HepG2 (cell line): ENCODE measurements around the gene DBN1. TPM values are rescaled to one million over a fixed set of nuclear protein-coding genes. Genes with fewer than 3 reads are reported as not detected.
A peak's percentile ranks its signal among the peaks of the same experiment; 100 is the strongest.

Source experiments
- ATAC-seq: fragments of 200-7000 bp; cut with Tn5 transposase; 3 replicates; pipeline ENCODE4 v1.9.1; 2020; ENCODE audit warnings: mild to moderate bottlenecking, moderate library complexity
- BruUV-seq: library from RNA; stranded (reverse); fragments of 400-500 nt; replicated peaks from 2 replicates; lab custom pipeline; 2021; lab: Mats Ljungman, UMichigan
- CTCF ChIA-PET: fragments of 300-600 bp; formaldehyde crosslinking; extraction: SDS; loops from one replicate; lab custom pipeline; 2021; ENCODE audit warnings: low total read pairs, inconsistent platforms, low intra/inter-chr PET ratio; lab: Yijun Ruan, JAX
- POLR2A ChIA-PET: fragments of 350-600 bp; sonication (Branson Sonifier 250); formaldehyde crosslinking; loops from one replicate; lab custom pipeline; 2020; ENCODE audit warnings: antibody characterized with exemption, inconsistent platforms; lab: Yijun Ruan, JAX
- DNase-seq: peaks from one replicate; pipeline ENCODE4 v3.0.0-alpha.2; 2015; ENCODE audit warnings: low spot score
- FAIRE-seq: peaks from 3 replicates; lab custom pipeline; 2011; peaks lifted over from hg19 to GRCh38; lab: Jason Lieb, UNC
- H2AFZ ChIP-seq: one replicate; pipeline ENCODE4 v1.6.1; 2011; ENCODE audit warnings: low read length, inconsistent platforms
- H3K27ac ChIP-seq: fragments of 300-600 bp; 3 replicates; pipeline ENCODE4 v1.8.0; 2011; ENCODE audit warnings: mixed run types, mild to moderate bottlenecking, mixed read lengths, low read length, inconsistent platforms; ENCODE audit not compliant: insufficient read depth; ENCODE audit errors: extremely low read length
- H3K27me3 ChIP-seq, 2 experiments: fragments of 200-600 bp in 1 of 2; 2 replicates in 1 of 2; 3 replicates in 1 of 2; pipeline versions ENCODE4 v1.6.0 to v1.8.0; 2011; ENCODE audit warnings: low read length in 2 of 2, mild to moderate bottlenecking in 2 of 2, moderate library complexity in 2 of 2, inconsistent platforms in 1 of 2; ENCODE audit not compliant: insufficient read depth in 2 of 2, control insufficient read depth in 1 of 2
- H3K36me3 ChIP-seq, 2 experiments: fragments of 200-600 bp in 1 of 2; replicated peaks in 1 of 2; 2 replicates in 1 of 2; 3 replicates in 1 of 2; pipeline versions ENCODE4 v1.5.1 to v1.8.0; 2011; ENCODE audit warnings: low read length in 2 of 2, inconsistent platforms in 1 of 2; ENCODE audit not compliant: insufficient read depth in 2 of 2, control insufficient read depth in 1 of 2
- H3K4me1 ChIP-seq: 2 replicates; pipeline ENCODE4 v1.5.1; 2012; ENCODE audit warnings: low read length, inconsistent platforms; ENCODE audit not compliant: insufficient read depth
- H3K4me2 ChIP-seq: 2 replicates; pipeline ENCODE4 v1.6.0; 2011; ENCODE audit warnings: low read depth, low read length, inconsistent platforms
- H3K4me3 ChIP-seq, 3 experiments: fragments of 200-600 bp in 1 of 3; sonication (generic), shearing (Covaris generic) in 1 of 3; replicated peaks in 1 of 3; 2 replicates each; pipeline ENCODE4 v1.5.1; 2011 to 2016; ENCODE audit warnings: low read length in 3 of 3, inconsistent platforms in 2 of 3, low read depth in 2 of 3, mild to moderate bottlenecking in 2 of 3, control low read depth in 1 of 3, mixed read lengths in 1 of 3; ENCODE audit not compliant: insufficient read depth in 1 of 3
- H3K79me2 ChIP-seq: one replicate; pipeline ENCODE4 v1.6.1; 2011; ENCODE audit warnings: low read length, inconsistent platforms; ENCODE audit not compliant: insufficient read depth
- H3K9ac ChIP-seq: 2 replicates; pipeline ENCODE4 v1.6.0; 2011; ENCODE audit warnings: mild to moderate bottlenecking, low read depth, low read length, inconsistent platforms; ENCODE audit not compliant: insufficient read depth
- H3K9me3 ChIP-seq: 2 replicates; pipeline ENCODE4 v1.5.1; 2012; ENCODE audit warnings: mild to moderate bottlenecking, low read length
- H4K20me1 ChIP-seq: 2 replicates; pipeline ENCODE4 v1.6.0; 2011; ENCODE audit warnings: inconsistent platforms, mild to moderate bottlenecking, low read length, moderate library complexity; ENCODE audit not compliant: insufficient read depth
- AKAP8 ChIP-seq: sonication (generic); formaldehyde crosslinking; IDR thresholded peaks from 2 replicates; pipeline ENCODE4 v1.5.1; 2020; ENCODE audit warnings: mild to moderate bottlenecking, missing genetic modification reagents
- JUN ChIP-seq: sonication (generic); formaldehyde crosslinking; IDR thresholded peaks from 2 replicates; pipeline ENCODE4 v1.4.0; 2020; ENCODE audit warnings: mild to moderate bottlenecking, missing genetic modification reagents
- MAFG ChIP-seq: sonication (generic); formaldehyde crosslinking; IDR thresholded peaks from 2 replicates; pipeline ENCODE4 v1.5.1; 2020; ENCODE audit warnings: mild to moderate bottlenecking, missing genetic modification reagents
- NR1H2 ChIP-seq: sonication (generic); formaldehyde crosslinking; IDR thresholded peaks from 2 replicates; pipeline ENCODE4 v1.8.1; 2022; ENCODE audit warnings: low read depth, missing genetic modification reagents, borderline replicate concordance
- POLR2G ChIP-seq: fragments of 200-400 bp; formaldehyde crosslinking; IDR thresholded peaks from 2 replicates; pipeline ENCODE4 v1.6.1; 2018; ENCODE audit warnings: mild to moderate bottlenecking, low read depth, low read length, moderate library complexity
- PRMT3 ChIP-seq: sonication (generic); formaldehyde crosslinking; IDR thresholded peaks from 2 replicates; pipeline ENCODE4 v1.8.1; 2022; ENCODE audit warnings: low read depth, mild to moderate bottlenecking, moderate library complexity, missing genetic modification reagents, borderline replicate concordance
- SAP130 ChIP-seq: IDR thresholded peaks from 2 replicates; pipeline ENCODE4 v1.6.1; 2016; ENCODE audit warnings: low read depth
- TBX3 ChIP-seq: fragments of 450-650 bp; IDR thresholded peaks from 2 replicates; pipeline ENCODE4 v1.6.1; 2017; ENCODE audit warnings: antibody characterized with exemption, mild to moderate bottlenecking, inconsistent platforms, borderline replicate concordance
- YEATS2 ChIP-seq: sonication (generic); formaldehyde crosslinking; IDR thresholded peaks from 2 replicates; pipeline ENCODE4 v1.4.0; 2020; ENCODE audit warnings: missing genetic modification reagents, borderline replicate concordance
- ZNF3 ChIP-seq: IDR thresholded peaks from 2 replicates; pipeline ENCODE4 v1.7.0; 2017; ENCODE audit warnings: inconsistent platforms
- WGBS: methylation state at CpG from one replicate; pipeline ENCODE4 v1.1.6; 2017; ENCODE audit warnings: low lambda C conversion rate; 5-methylcytosine and 5-hydroxymethylcytosine counted together
- in situ Hi-C: cut with HindIII; loops from 2 replicates; pipeline ENCODE4 v1.10.0; 2017; ENCODE audit warnings: low pct_unique_long_range_greater_than_20kb; ENCODE audit not compliant: extremely low pct_ligation_motif_present
- intact Hi-C: fragments of 100-400 bp; cut with micrococcal nuclease; formaldehyde crosslinking; loops from one replicate; pipeline ENCODE4 v1.10.0; 2022; ENCODE audit not compliant: unreplicated experiment
- polyA plus RNA-seq, 8 experiments: library from polyadenylated mRNA; depleted of rRNA in 3 of 8; stranded (reverse) in 7 of 8; unstranded in 1 of 8; fragments of >200 nt; fragmentation: Illumina TruSeq in 4 of 8; extraction: Trizol in 4 of 8; gene quantifications; 2 replicates each; pipeline versions ENCODE4 v1.2.1 to v1.2.3, GENCODE V29; 2011 to 2016; ENCODE audit warnings: low read depth in 4 of 8, missing spikeins in 1 of 8, mixed read lengths in 1 of 8; ENCODE audit not compliant: insufficient read depth in 1 of 8
- total RNA-seq, 5 experiments: library from RNA; depleted of rRNA; stranded (reverse); fragments of >200 nt; fragmentation: Illumina TruSeq; extraction: Trizol; gene quantifications; 2 replicates each; pipeline ENCODE4 v1.2.3, GENCODE V29; 2016; ENCODE audit warnings: low read depth in 1 of 5
- TF ChIP-seq, protein P1 (sequence below): sonication (generic); formaldehyde crosslinking; IDR thresholded peaks from 2 replicates; pipeline ENCODE4 v1.4.0; 2020; ENCODE audit warnings: mild to moderate bottlenecking, missing genetic modification reagents
- TF ChIP-seq, protein P2 (sequence below): sonication (generic); formaldehyde crosslinking; IDR thresholded peaks from 2 replicates; pipeline ENCODE4 v1.5.0; 2020; ENCODE audit warnings: mild to moderate bottlenecking, missing genetic modification reagents
- TF ChIP-seq, protein P3 (sequence below): sonication (generic); formaldehyde crosslinking; IDR thresholded peaks from 2 replicates; pipeline ENCODE4 v1.4.0; 2020; ENCODE audit warnings: missing genetic modification reagents
- TF ChIP-seq, protein P4 (sequence below): sonication (generic); formaldehyde crosslinking; IDR thresholded peaks from 2 replicates; pipeline ENCODE4 v1.4.0; 2020; ENCODE audit warnings: mild to moderate bottlenecking, missing genetic modification reagents

Gene DBN1
- total and polyA plus RNA-seq, 2 of the 13 experiments (the other 11 are each of a cell fraction or from before 2014, with no cell fraction given) = 27.0 to 37.3 TPM

DNA sequence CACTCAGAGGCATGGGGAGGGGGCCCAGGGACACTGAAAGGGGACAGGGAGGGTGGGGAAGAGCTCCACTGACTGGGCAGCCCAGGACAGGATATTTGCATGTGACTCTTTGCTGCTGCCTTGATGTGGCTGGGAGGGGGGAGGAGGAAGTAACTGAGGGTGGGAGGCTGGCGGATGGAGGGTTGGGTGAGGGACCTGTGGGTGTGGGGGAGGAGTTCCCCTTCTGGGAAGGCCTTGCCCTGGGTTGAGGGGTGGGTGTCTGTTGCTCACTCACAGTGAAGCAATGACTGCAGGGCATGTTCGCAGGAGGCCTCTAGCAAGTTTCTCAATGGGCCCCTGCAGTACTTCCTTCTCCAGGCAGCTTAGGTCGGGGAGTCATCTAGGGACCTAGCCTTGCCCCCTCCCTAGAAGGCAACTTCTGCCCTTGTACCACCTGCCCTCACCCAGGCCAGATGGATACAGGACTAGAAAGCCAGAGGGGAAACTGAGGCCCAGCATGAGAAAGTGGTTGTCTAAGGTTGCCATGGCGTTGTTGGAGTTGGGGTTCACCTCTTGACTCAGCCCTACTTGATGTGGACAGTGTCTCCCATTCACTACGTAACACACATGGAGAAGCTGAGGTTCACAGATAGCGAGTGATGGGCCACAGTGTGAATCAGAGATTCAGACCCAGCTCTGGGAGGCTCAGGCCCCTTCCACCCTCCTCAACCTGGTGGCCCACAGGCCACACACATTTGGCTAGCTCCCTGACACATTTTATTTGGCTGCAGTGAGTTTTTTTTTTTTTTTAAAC is 44.0 kb downstream of the DBN1 start:
- 94% methylated on average over 4 of the region's 6 CpGs for WGBS
- H3K4me1 ChIP-seq = peaks cover 42% of the 10 kb centered on the region
- in situ Hi-C loops = no loop called here
- no peak overlapping the region for H3K27ac ChIP-seq
- no peak for FAIRE-seq
- no peak overlapping the region for H3K9ac ChIP-seq
- ChIA-PET POLR2A (interaction anchor here (0.7 to 1.0 kb wide), 3 partner anchors 14 to 120 kb away, joined by 4 read pairs; no protein-coding TSS in a partner anchor), CTCF (no interaction called here)
- no TSS peak for BruUV-seq
- DNase-seq = no peak
- no peak overlapping the region for H2AFZ ChIP-seq
- H3K27me3 ChIP-seq = peaks cover 0 to 1% of the 10 kb centered on the region in 2 experiments; a peak in 1 of 5 replicates
- H3K79me2 ChIP-seq = peaks cover 14% of the 10 kb centered on the region
- H3K4me3 ChIP-seq = no peak overlapping the region
- no peaks in the 10 kb centered on the region for H3K9me3 ChIP-seq
- ATAC-seq = no peak
- H3K4me2 ChIP-seq = no peak overlapping the region
- TF ChIP-seq ZNF3 = no peak
- 0 out of 2 replicates have a peak, but pooled peaks have one; percentile 11 for TF ChIP-seq SAP130 (CRISPR knock-in tag)
- TF ChIP-seq, protein P1, sequence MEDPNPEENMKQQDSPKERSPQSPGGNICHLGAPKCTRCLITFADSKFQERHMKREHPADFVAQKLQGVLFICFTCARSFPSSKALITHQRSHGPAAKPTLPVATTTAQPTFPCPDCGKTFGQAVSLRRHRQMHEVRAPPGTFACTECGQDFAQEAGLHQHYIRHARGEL = no peak
- TF ChIP-seq PRMT3 (CRISPR knock-in tag) = no peak
- TF ChIP-seq YEATS2 (CRISPR knock-in tag) = no peak
- TF ChIP-seq TBX3 = no peak
- no peak for TF ChIP-seq NR1H2 (CRISPR knock-in tag)
- TF ChIP-seq, protein P2, sequence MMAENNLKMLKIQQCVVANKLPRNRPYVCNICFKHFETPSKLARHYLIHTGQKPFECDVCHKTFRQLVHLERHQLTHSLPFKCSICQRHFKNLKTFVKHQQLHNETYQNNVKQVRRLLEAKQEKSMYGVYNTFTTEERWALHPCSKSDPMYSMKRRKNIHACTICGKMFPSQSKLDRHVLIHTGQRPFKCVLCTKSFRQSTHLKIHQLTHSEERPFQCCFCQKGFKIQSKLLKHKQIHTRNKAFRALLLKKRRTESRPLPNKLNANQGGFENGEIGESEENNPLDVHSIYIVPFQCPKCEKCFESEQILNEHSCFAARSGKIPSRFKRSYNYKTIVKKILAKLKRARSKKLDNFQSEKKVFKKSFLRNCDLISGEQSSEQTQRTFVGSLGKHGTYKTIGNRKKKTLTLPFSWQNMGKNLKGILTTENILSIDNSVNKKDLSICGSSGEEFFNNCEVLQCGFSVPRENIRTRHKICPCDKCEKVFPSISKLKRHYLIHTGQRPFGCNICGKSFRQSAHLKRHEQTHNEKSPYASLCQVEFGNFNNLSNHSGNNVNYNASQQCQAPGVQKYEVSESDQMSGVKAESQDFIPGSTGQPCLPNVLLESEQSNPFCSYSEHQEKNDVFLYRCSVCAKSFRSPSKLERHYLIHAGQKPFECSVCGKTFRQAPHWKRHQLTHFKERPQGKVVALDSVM = no peak
- no peak for TF ChIP-seq JUN (CRISPR knock-in tag)
- TF ChIP-seq, protein P3, sequence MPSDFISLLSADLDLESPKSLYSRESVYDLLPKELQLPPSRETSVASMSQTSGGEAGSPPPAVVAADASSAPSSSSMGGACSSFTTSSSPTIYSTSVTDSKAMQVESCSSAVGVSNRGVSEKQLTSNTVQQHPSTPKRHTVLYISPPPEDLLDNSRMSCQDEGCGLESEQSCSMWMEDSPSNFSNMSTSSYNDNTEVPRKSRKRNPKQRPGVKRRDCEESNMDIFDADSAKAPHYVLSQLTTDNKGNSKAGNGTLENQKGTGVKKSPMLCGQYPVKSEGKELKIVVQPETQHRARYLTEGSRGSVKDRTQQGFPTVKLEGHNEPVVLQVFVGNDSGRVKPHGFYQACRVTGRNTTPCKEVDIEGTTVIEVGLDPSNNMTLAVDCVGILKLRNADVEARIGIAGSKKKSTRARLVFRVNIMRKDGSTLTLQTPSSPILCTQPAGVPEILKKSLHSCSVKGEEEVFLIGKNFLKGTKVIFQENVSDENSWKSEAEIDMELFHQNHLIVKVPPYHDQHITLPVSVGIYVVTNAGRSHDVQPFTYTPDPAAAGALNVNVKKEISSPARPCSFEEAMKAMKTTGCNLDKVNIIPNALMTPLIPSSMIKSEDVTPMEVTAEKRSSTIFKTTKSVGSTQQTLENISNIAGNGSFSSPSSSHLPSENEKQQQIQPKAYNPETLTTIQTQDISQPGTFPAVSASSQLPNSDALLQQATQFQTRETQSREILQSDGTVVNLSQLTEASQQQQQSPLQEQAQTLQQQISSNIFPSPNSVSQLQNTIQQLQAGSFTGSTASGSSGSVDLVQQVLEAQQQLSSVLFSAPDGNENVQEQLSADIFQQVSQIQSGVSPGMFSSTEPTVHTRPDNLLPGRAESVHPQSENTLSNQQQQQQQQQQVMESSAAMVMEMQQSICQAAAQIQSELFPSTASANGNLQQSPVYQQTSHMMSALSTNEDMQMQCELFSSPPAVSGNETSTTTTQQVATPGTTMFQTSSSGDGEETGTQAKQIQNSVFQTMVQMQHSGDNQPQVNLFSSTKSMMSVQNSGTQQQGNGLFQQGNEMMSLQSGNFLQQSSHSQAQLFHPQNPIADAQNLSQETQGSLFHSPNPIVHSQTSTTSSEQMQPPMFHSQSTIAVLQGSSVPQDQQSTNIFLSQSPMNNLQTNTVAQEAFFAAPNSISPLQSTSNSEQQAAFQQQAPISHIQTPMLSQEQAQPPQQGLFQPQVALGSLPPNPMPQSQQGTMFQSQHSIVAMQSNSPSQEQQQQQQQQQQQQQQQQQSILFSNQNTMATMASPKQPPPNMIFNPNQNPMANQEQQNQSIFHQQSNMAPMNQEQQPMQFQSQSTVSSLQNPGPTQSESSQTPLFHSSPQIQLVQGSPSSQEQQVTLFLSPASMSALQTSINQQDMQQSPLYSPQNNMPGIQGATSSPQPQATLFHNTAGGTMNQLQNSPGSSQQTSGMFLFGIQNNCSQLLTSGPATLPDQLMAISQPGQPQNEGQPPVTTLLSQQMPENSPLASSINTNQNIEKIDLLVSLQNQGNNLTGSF = no peak
- 0 out of 2 replicates have a peak, but pooled peaks have one; percentile 46 for TF ChIP-seq AKAP8 (CRISPR knock-in tag)
- TF ChIP-seq POLR2G = 0 out of 2 replicates have a peak, but pooled peaks have one; percentile 13
- TF ChIP-seq MAFG = no peak
- TF ChIP-seq, protein P4, sequence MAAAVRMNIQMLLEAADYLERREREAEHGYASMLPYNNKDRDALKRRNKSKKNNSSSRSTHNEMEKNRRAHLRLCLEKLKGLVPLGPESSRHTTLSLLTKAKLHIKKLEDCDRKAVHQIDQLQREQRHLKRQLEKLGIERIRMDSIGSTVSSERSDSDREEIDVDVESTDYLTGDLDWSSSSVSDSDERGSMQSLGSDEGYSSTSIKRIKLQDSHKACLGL (CRISPR knock-in tag) = no peak
- no peaks in the 10 kb centered on the region for H4K20me1 ChIP-seq
- peaks cover 14 to 22% of the 10 kb centered on the region in 2 experiments; a peak in 4 of 5 replicates for H3K36me3 ChIP-seq
- intact Hi-C loops = no loop called here
